HepG2 (cell line): ENCODE measurements around the gene MIB2. TPM values are rescaled to one million over a fixed set of nuclear protein-coding genes. Genes with fewer than 3 reads are reported as not detected.

Experiments
- ARNTL ChIP-seq: sonication (generic); formaldehyde crosslinking; IDR thresholded peaks from 2 replicates; pipeline ENCODE4 v1.4.0; 2020; ENCODE audit warnings: mild to moderate bottlenecking, missing genetic modification reagents
- GATA4 ChIP-seq: sonication (generic); IDR thresholded peaks from 2 replicates; pipeline ENCODE4 v1.6.1; 2016; ENCODE audit warnings: antibody characterized with exemption, low read depth, borderline replicate concordance
- HNRNPH1 ChIP-seq: fragments of 200-400 bp; formaldehyde crosslinking; optimal IDR thresholded peaks from 2 replicates; pipeline ENCODE3; 2017; ENCODE audit warnings: mild to moderate bottlenecking, low read depth, low read length
- KAT7 ChIP-seq: IDR thresholded peaks from 2 replicates; pipeline ENCODE4 v1.6.1; 2018; ENCODE audit warnings: borderline replicate concordance, missing compliant biosample characterization
- NPAS2 ChIP-seq: sonication (generic); formaldehyde crosslinking; IDR thresholded peaks from 2 replicates; pipeline ENCODE4 v1.8.0; 2022; ENCODE audit warnings: mild to moderate bottlenecking, missing genetic modification reagents, borderline replicate concordance
- NR2F2 ChIP-seq: IDR thresholded peaks from 2 replicates; pipeline ENCODE4 v1.6.1; 2012; ENCODE audit warnings: low read depth, inconsistent platforms, borderline replicate concordance
- RXRA ChIP-seq: sonication (generic); formaldehyde crosslinking; IDR thresholded peaks from 2 replicates; pipeline ENCODE4 v1.5.1; 2020; ENCODE audit warnings: missing genetic modification reagents
- RXRB ChIP-seq: IDR thresholded peaks from 2 replicates; pipeline ENCODE4 v1.6.1; 2016; ENCODE audit warnings: borderline replicate concordance, missing genetic modification reagents, missing compliant biosample characterization
- SSRP1 ChIP-seq: IDR thresholded peaks from 2 replicates; pipeline ENCODE4 v1.6.1; 2016; ENCODE audit warnings: control low read depth
- YY1 ChIP-seq: IDR thresholded peaks from 2 replicates; pipeline ENCODE4 v1.6.1; 2011; ENCODE audit warnings: low read length, low read depth, moderate library complexity, mild to moderate bottlenecking; ENCODE audit not compliant: insufficient read depth, insufficient replicate concordance
- ZNF451 ChIP-seq: sonication (generic); formaldehyde crosslinking; IDR thresholded peaks from 2 replicates; pipeline ENCODE4 v1.5.0; 2020; ENCODE audit warnings: mild to moderate bottlenecking, missing genetic modification reagents
- ZNF607 ChIP-seq: sonication (generic); formaldehyde crosslinking; IDR thresholded peaks from 2 replicates; pipeline ENCODE4 v1.5.1; 2020; ENCODE audit warnings: missing genetic modification reagents, mild to moderate bottlenecking, borderline replicate concordance
- ZNF616 ChIP-seq: sonication (generic); formaldehyde crosslinking; IDR thresholded peaks from 2 replicates; pipeline ENCODE4 v1.5.0; 2020; ENCODE audit warnings: low read depth, mild to moderate bottlenecking, missing genetic modification reagents
- ZNF644 ChIP-seq: IDR thresholded peaks from 2 replicates; pipeline ENCODE4 v1.6.1; 2016; ENCODE audit warnings: low read depth
- ZNF672 ChIP-seq: sonication (generic); formaldehyde crosslinking; IDR thresholded peaks from 2 replicates; pipeline ENCODE4 v1.8.1; 2022; ENCODE audit warnings: missing genetic modification reagents
- ZNF7 ChIP-seq: IDR thresholded peaks from 2 replicates; pipeline ENCODE4 v1.6.1; 2016; ENCODE audit warnings: missing biosample characterization, missing genetic modification reagents
- ZNF776 ChIP-seq: sonication (generic); formaldehyde crosslinking; IDR thresholded peaks from 2 replicates; pipeline ENCODE4 v1.4.0; 2020; ENCODE audit warnings: mild to moderate bottlenecking, missing genetic modification reagents
- ZNF879 ChIP-seq: sonication (generic); formaldehyde crosslinking; IDR thresholded peaks from 2 replicates; pipeline ENCODE4 v1.8.1; 2023; ENCODE audit warnings: missing genetic modification reagents
- polyA plus RNA-seq, 8 experiments: library from polyadenylated mRNA; depleted of rRNA in 3 of 8; stranded (reverse) in 7 of 8; unstranded in 1 of 8; fragments of >200 nt; fragmentation: Illumina TruSeq in 4 of 8; extraction: Trizol in 4 of 8; gene quantifications; 2 replicates each; pipeline versions ENCODE4 v1.2.1 to v1.2.3, GENCODE V29; 2011 to 2016; ENCODE audit warnings: low read depth in 4 of 8, missing spikeins in 1 of 8, mixed read lengths in 1 of 8; ENCODE audit not compliant: insufficient read depth in 1 of 8
- total RNA-seq, 5 experiments: library from RNA; depleted of rRNA; stranded (reverse); fragments of >200 nt; fragmentation: Illumina TruSeq; extraction: Trizol; gene quantifications; 2 replicates each; pipeline ENCODE4 v1.2.3, GENCODE V29; 2016; ENCODE audit warnings: low read depth in 1 of 5
- TF ChIP-seq, protein P1 (sequence below): sonication (generic); formaldehyde crosslinking; conservative IDR thresholded peaks from 2 replicates; pipeline ENCODE4 v1.4.0; 2020; ENCODE audit warnings: missing genetic modification reagents
- TF ChIP-seq, protein P2 (sequence below): IDR thresholded peaks from 2 replicates; pipeline ENCODE4 v1.6.1; 2016; ENCODE audit warnings: mild to moderate bottlenecking
- TF ChIP-seq, protein P3 (sequence below): sonication (generic); formaldehyde crosslinking; IDR thresholded peaks from 2 replicates; pipeline ENCODE4 v1.8.1; 2023; ENCODE audit warnings: mild to moderate bottlenecking, missing genetic modification reagents, borderline replicate concordance
- TF ChIP-seq, protein P4 (sequence below): IDR thresholded peaks from 2 replicates; pipeline ENCODE4 v1.6.1; 2016
- TF ChIP-seq, protein P5 (sequence below): sonication (generic); formaldehyde crosslinking; IDR thresholded peaks from 2 replicates; pipeline ENCODE4 v1.4.0; 2020; ENCODE audit warnings: mild to moderate bottlenecking, missing genetic modification reagents

Gene MIB2
- total and polyA plus RNA-seq, 2 of the 13 experiments (the other 11 are each of a cell fraction or from before 2014, with no cell fraction given), result 19.9 to 30.4 TPM

DNA sequence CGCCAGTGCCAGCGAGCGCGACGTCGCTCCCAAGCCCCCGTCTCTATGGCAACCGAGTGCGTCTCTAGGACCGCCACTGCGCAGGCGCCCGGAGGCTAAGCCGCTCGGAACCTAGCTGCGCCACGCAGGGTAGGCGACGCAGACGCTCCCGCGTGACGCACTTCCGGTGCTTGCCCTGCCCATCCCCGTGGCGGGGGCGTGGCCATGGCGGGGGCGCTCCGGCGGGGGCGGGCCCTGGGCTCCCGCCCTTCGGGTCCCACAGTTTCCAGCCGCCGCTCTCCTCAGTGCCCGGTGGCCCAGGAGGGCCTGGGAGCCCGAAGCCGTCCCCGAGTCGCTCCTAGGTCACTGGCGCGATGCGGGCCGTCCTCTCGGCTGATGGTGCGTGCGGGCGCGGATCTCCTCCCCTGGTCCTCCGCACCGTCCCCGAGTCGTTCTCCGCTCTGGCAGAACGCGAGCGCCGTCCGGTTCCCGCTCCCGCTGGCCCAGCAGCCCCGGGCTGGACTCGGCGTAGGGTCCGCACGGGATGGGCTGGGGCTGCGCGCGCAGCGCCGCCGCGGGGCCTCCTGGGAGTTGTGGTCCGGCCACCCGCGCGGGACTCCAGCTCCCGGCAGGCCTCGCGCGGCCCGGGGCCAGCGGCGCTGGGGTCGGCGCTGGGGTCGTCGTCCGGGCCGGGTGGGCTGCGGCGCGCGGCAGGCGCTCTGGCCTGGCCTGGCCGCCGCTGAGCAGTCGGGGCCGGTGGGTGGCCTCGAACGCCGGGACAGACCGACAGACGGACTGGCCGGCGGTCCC is at the start of gene MIB2 (continued):
- TF ChIP-seq, protein P1, sequence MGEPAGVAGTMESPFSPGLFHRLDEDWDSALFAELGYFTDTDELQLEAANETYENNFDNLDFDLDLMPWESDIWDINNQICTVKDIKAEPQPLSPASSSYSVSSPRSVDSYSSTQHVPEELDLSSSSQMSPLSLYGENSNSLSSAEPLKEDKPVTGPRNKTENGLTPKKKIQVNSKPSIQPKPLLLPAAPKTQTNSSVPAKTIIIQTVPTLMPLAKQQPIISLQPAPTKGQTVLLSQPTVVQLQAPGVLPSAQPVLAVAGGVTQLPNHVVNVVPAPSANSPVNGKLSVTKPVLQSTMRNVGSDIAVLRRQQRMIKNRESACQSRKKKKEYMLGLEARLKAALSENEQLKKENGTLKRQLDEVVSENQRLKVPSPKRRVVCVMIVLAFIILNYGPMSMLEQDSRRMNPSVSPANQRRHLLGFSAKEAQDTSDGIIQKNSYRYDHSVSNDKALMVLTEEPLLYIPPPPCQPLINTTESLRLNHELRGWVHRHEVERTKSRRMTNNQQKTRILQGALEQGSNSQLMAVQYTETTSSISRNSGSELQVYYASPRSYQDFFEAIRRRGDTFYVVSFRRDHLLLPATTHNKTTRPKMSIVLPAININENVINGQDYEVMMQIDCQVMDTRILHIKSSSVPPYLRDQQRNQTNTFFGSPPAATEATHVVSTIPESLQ (CRISPR knock-in tag), result no peak
- no peak for TF ChIP-seq NPAS2 (CRISPR knock-in tag)
- no peak for TF ChIP-seq ZNF776 (CRISPR knock-in tag)
- TF ChIP-seq, protein P2, sequence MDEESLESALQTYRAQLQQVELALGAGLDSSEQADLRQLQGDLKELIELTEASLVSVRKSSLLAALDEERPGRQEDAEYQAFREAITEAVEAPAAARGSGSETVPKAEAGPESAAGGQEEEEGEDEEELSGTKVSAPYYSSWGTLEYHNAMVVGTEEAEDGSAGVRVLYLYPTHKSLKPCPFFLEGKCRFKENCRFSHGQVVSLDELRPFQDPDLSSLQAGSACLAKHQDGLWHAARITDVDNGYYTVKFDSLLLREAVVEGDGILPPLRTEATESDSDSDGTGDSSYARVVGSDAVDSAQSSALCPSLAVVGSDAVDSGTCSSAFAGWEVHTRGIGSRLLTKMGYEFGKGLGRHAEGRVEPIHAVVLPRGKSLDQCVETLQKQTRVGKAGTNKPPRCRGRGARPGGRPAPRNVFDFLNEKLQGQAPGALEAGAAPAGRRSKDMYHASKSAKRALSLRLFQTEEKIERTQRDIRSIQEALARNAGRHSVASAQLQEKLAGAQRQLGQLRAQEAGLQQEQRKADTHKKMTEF (CRISPR knock-in tag), result peak; percentile 80; the same call in 1 of the 2 replicates
- TF ChIP-seq ZNF607 (CRISPR knock-in tag), result no peak
- TF ChIP-seq ZNF672, result no peak
- no peak for TF ChIP-seq ZNF7 (CRISPR knock-in tag)
- TF ChIP-seq ARNTL (CRISPR knock-in tag), result peak; percentile 80
- TF ChIP-seq, protein P3, sequence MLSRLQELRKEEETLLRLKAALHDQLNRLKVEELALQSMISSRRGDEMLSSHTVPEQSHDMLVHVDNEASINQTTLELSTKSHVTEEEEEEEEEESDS (CRISPR knock-in tag), result no peak
- no peak for TF ChIP-seq HNRNPH1
- no peak for TF ChIP-seq ZNF644
- TF ChIP-seq SSRP1 (CRISPR knock-in tag), result peak; percentile 67; the same call in 1 of the 2 replicates
- no peak for TF ChIP-seq RXRA (CRISPR knock-in tag)
- peak; percentile 69 for TF ChIP-seq YY1
- TF ChIP-seq KAT7 (CRISPR knock-in tag), result peak; percentile 65; the same call in 1 of the 2 replicates
- TF ChIP-seq ZNF616 (CRISPR knock-in tag), result peak; percentile 81; the same call in 1 of the 2 replicates
- peak; percentile 54; the same call in 1 of the 2 replicates for TF ChIP-seq GATA4
- TF ChIP-seq, protein P4, sequence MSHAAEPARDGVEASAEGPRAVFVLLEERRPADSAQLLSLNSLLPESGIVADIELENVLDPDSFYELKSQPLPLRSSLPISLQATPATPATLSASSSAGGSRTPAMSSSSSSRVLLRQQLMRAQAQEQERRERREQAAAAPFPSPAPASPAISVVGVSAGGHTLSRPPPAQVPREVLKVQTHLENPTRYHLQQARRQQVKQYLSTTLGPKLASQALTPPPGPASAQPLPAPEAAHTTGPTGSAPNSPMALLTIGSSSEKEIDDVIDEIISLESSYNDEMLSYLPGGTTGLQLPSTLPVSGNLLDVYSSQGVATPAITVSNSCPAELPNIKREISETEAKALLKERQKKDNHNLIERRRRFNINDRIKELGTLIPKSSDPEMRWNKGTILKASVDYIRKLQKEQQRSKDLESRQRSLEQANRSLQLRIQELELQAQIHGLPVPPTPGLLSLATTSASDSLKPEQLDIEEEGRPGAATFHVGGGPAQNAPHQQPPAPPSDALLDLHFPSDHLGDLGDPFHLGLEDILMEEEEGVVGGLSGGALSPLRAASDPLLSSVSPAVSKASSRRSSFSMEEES (CRISPR knock-in tag), result no peak
- TF ChIP-seq, protein P5, sequence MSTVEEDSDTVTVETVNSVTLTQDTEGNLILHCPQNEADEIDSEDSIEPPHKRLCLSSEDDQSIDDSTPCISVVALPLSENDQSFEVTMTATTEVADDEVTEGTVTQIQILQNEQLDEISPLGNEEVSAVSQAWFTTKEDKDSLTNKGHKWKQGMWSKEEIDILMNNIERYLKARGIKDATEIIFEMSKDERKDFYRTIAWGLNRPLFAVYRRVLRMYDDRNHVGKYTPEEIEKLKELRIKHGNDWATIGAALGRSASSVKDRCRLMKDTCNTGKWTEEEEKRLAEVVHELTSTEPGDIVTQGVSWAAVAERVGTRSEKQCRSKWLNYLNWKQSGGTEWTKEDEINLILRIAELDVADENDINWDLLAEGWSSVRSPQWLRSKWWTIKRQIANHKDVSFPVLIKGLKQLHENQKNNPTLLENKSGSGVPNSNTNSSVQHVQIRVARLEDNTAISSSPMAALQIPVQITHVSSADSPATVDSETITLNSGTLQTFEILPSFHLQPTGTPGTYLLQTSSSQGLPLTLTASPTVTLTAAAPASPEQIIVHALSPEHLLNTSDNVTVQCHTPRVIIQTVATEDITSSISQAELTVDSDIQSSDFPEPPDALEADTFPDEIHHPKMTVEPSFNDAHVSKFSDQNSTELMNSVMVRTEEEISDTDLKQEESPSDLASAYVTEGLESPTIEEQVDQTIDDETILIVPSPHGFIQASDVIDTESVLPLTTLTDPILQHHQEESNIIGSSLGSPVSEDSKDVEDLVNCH (CRISPR knock-in tag), result 0 out of 2 replicates have a peak, but pooled peaks have one; percentile 83
- TF ChIP-seq ZNF879 (CRISPR knock-in tag), result no peak
- no peak for TF ChIP-seq NR2F2
- TF ChIP-seq ZNF451 (CRISPR knock-in tag), result peak; percentile 86; the same call in 1 of the 2 replicates
- no peak for TF ChIP-seq RXRB (CRISPR knock-in tag)
